ENCODE measurements around the gene TNIK. TPM values are rescaled to one million over a fixed set of nuclear protein-coding genes. Genes with fewer than 3 reads are reported as not detected.

Gene TNIK
- total RNA-seq, 2 donors from 2014 or later: 28.6 to 43.8 TPM

- no peaks in the 10 kb centered on the region for H3K27me3 Mint-ChIP-seq
- no peak for ATAC-seq (replicated peaks)
- H3K4me3 Mint-ChIP-seq: no peak overlapping the region
- H3K9me3 Mint-ChIP-seq: no peaks in the 10 kb centered on the region
- no peaks in the 10 kb centered on the region for H3K36me3 Mint-ChIP-seq (ENCODE audit: low read depth)
- peaks cover 4% of the 10 kb centered on the region for H3K4me1 Mint-ChIP-seq
- H3K27ac Mint-ChIP-seq: no peak overlapping the region
These were observed 406.0 kb downstream of the TNIK start for GRCh38 chr3:171054231-171054630.

GRCh38 chr3:171049861-171050444, 410.3 kb downstream of the TNIK start:
- peaks cover 4% of the 10 kb centered on the region for H3K4me1 Mint-ChIP-seq
- no peaks in the 10 kb centered on the region for H3K36me3 Mint-ChIP-seq (ENCODE audit: low read depth)
- no peak overlapping the region for H3K4me3 Mint-ChIP-seq
- H3K27ac Mint-ChIP-seq: no peak overlapping the region
- H3K27me3 Mint-ChIP-seq: peaks cover 4% of the 10 kb centered on the region
- peak; percentile 62 for ATAC-seq (replicated peaks)
- H3K9me3 Mint-ChIP-seq: no peaks in the 10 kb centered on the region

GRCh38 chr3:171046760-171047159, 413.4 kb downstream of the TNIK start:
- Mint-ChIP-seq H3K4me3 (no peak overlapping the region), H3K36me3 (ENCODE audit: low read depth) (no peaks in the 10 kb centered on the region), H3K4me1 (peaks cover 4% of the 10 kb centered on the region), H3K27me3 (peaks cover 24% of the 10 kb centered on the region), H3K9me3 (no peaks in the 10 kb centered on the region), H3K27ac (no peak overlapping the region)
- no peak for ATAC-seq (replicated peaks)

GRCh38 chr3:171044835-171045793, 415.1 kb downstream of the TNIK start:
- no peak overlapping the region for H3K27ac Mint-ChIP-seq

GRCh38 chr3:171044384-171044783, 415.8 kb downstream of the TNIK start:
- peaks cover under 1% of the 10 kb centered on the region for H3K4me1 Mint-ChIP-seq
- H3K36me3 Mint-ChIP-seq (ENCODE audit: low read depth): no peaks in the 10 kb centered on the region
- no peak for ATAC-seq (replicated peaks)
- H3K27ac Mint-ChIP-seq: no peak overlapping the region
- H3K27me3 Mint-ChIP-seq: peaks cover 33% of the 10 kb centered on the region
- no peak overlapping the region for H3K4me3 Mint-ChIP-seq
- H3K9me3 Mint-ChIP-seq: no peaks in the 10 kb centered on the region

More at GRCh38 chr3:171044835-171045793, 415.1 kb downstream of the TNIK start:
- H3K36me3 Mint-ChIP-seq (ENCODE audit: low read depth): no peaks in the 10 kb centered on the region
- H3K27me3 Mint-ChIP-seq: peaks cover 25% of the 10 kb centered on the region
- peaks cover 4% of the 10 kb centered on the region for H3K4me1 Mint-ChIP-seq
- H3K4me3 Mint-ChIP-seq: no peak overlapping the region
- no peaks in the 10 kb centered on the region for H3K9me3 Mint-ChIP-seq
- no peak for ATAC-seq (replicated peaks)

GRCh38 chr3:171039674-171040073, 420.5 kb downstream of the TNIK start:
- no peak overlapping the region for H3K4me3 Mint-ChIP-seq
- peaks cover 57% of the 10 kb centered on the region for H3K27me3 Mint-ChIP-seq
- H3K36me3 Mint-ChIP-seq (ENCODE audit: low read depth): no peaks in the 10 kb centered on the region
- H3K4me1 Mint-ChIP-seq: no peaks in the 10 kb centered on the region
- H3K27ac Mint-ChIP-seq: no peak overlapping the region
- no peaks in the 10 kb centered on the region for H3K9me3 Mint-ChIP-seq
- no peak for ATAC-seq (replicated peaks)

- Mint-ChIP-seq H3K27ac (no peak overlapping the region), H3K4me1 (no peaks in the 10 kb centered on the region), H3K4me3 (no peak overlapping the region), H3K36me3 (ENCODE audit: low read depth) (no peaks in the 10 kb centered on the region), H3K9me3 (no peaks in the 10 kb centered on the region), H3K27me3 (peaks cover 48% of the 10 kb centered on the region)
- no peak for ATAC-seq (replicated peaks)
These were observed 421.9 kb downstream of the TNIK start for GRCh38 chr3:171038342-171038741.

GRCh38 chr3:171028779-171029232, 431.4 kb downstream of the TNIK start:
- H3K27ac Mint-ChIP-seq: no peak overlapping the region
- no peak for ATAC-seq (replicated peaks)
- no peak overlapping the region for H3K4me3 Mint-ChIP-seq
- H3K27me3 Mint-ChIP-seq: peaks cover 23% of the 10 kb centered on the region
- H3K36me3 Mint-ChIP-seq (ENCODE audit: low read depth): no peaks in the 10 kb centered on the region
- H3K9me3 Mint-ChIP-seq: no peaks in the 10 kb centered on the region
- H3K4me1 Mint-ChIP-seq: peaks cover 4% of the 10 kb centered on the region

- H3K27ac Mint-ChIP-seq: no peak overlapping the region
- no peaks in the 10 kb centered on the region for H3K9me3 Mint-ChIP-seq
- peaks cover 25% of the 10 kb centered on the region for H3K27me3 Mint-ChIP-seq
- ATAC-seq (replicated peaks): peak; percentile 88
- H3K4me3 Mint-ChIP-seq: no peak overlapping the region
- H3K36me3 Mint-ChIP-seq (ENCODE audit: low read depth): no peaks in the 10 kb centered on the region
- peaks cover 4% of the 10 kb centered on the region for H3K4me1 Mint-ChIP-seq
These were observed 432.0 kb downstream of the TNIK start for GRCh38 chr3:171028025-171028778.

GRCh38 chr3:171026597-171027293, 433.5 kb downstream of the TNIK start, which contains the start of gene SLC2A2:
Gene SLC2A2 (minus strand): TSS chr3:171026720. CDS start chr3:171026670, 50 bp downstream.
- Mint-ChIP-seq H3K9me3 (no peaks in the 10 kb centered on the region), H3K4me1 (peaks cover 4% of the 10 kb centered on the region)

GRCh38 chr3:171023566-171023965, 436.6 kb downstream of the TNIK start:
- Mint-ChIP-seq H3K4me1 (peaks cover 4% of the 10 kb centered on the region), H3K27me3 (peaks cover 42% of the 10 kb centered on the region)

More at GRCh38 chr3:171026597-171027293, 433.5 kb downstream of the TNIK start, which contains the start of gene SLC2A2:
- no peaks in the 10 kb centered on the region for H3K36me3 Mint-ChIP-seq (ENCODE audit: low read depth)
- H3K27ac Mint-ChIP-seq: no peak within 1 kb of the TSS
- ATAC-seq (replicated peaks): no peak
- H3K4me3 Mint-ChIP-seq: no peak within 1 kb of the TSS
- H3K27me3 Mint-ChIP-seq: peaks cover 32% of the 10 kb centered on the region

GRCh38 chr3:171021377-171021776, 438.8 kb downstream of the TNIK start:
- no peaks in the 10 kb centered on the region for H3K4me1 Mint-ChIP-seq
- H3K27ac Mint-ChIP-seq: no peak overlapping the region
- H3K36me3 Mint-ChIP-seq (ENCODE audit: low read depth): no peaks in the 10 kb centered on the region
- ATAC-seq (replicated peaks): no peak
- no peak overlapping the region for H3K4me3 Mint-ChIP-seq
- no peaks in the 10 kb centered on the region for H3K9me3 Mint-ChIP-seq
- H3K27me3 Mint-ChIP-seq: peaks cover 35% of the 10 kb centered on the region

More at GRCh38 chr3:171023566-171023965, 436.6 kb downstream of the TNIK start:
- H3K4me3 Mint-ChIP-seq: no peak overlapping the region
- no peaks in the 10 kb centered on the region for H3K36me3 Mint-ChIP-seq (ENCODE audit: low read depth)
- no peak for ATAC-seq (replicated peaks)
- no peaks in the 10 kb centered on the region for H3K9me3 Mint-ChIP-seq
- no peak overlapping the region for H3K27ac Mint-ChIP-seq

- Mint-ChIP-seq H3K27ac (no peak overlapping the region), H3K9me3 (no peaks in the 10 kb centered on the region), H3K27me3 (peaks cover 23% of the 10 kb centered on the region), H3K36me3 (ENCODE audit: low read depth) (no peaks in the 10 kb centered on the region), H3K4me3 (no peak overlapping the region), H3K4me1 (no peaks in the 10 kb centered on the region)
- ATAC-seq (replicated peaks): no peak
These were observed 441.9 kb downstream of the TNIK start for GRCh38 chr3:171018156-171018935.

Measured in activated T-helper 17 cell treated with anti-CD3 and anti-CD28 coated beads, Interleukin-2, amount 50 U/mL, for 72 hours (primary cell).